Effector memory CD4-positive, alpha-beta T cell (primary cell): ENCODE measurements around the gene SMIM11.
"Not testable (repeated sequence)": the region's sequence is repeated elsewhere in the genome, so short reads cannot be mapped to it uniquely, and the experiment has no call there.

ENCODE experiments used
- DNase-seq, 3 donors: peaks; one replicate each; pipeline ENCODE4 v3.0.0-alpha.2; 2020
- H3K27ac ChIP-seq: 2 replicates; pipeline ENCODE4 v1.7.0; 2013; ENCODE audit warnings: mild to moderate bottlenecking, low read length, moderate library complexity; ENCODE audit not compliant: insufficient read depth, poor library complexity, severe bottlenecking
- H3K27me3 ChIP-seq: replicated peaks from 2 replicates; pipeline ENCODE4 v1.7.0; 2013; ENCODE audit warnings: mild to moderate bottlenecking, low read length; ENCODE audit not compliant: insufficient read depth, control insufficient read depth, poor library complexity, severe bottlenecking
- H3K36me3 ChIP-seq: 2 replicates; pipeline ENCODE4 v1.7.0; 2013; ENCODE audit warnings: mild to moderate bottlenecking, low read length, moderate library complexity; ENCODE audit not compliant: control insufficient read depth, insufficient read depth
- H3K4me1 ChIP-seq: 2 replicates; pipeline ENCODE4 v1.7.0; 2013; ENCODE audit warnings: low read length, mild to moderate bottlenecking; ENCODE audit not compliant: control insufficient read depth, insufficient read depth, poor library complexity, severe bottlenecking
- H3K4me3 ChIP-seq: 2 replicates; pipeline ENCODE4 v1.7.0; 2013; ENCODE audit warnings: low read length, low read depth, mild to moderate bottlenecking; ENCODE audit not compliant: insufficient read depth, poor library complexity, severe bottlenecking
- H3K9me3 ChIP-seq: 2 replicates; pipeline ENCODE4 v1.7.0; 2013; ENCODE audit warnings: mild to moderate bottlenecking, low read length, moderate library complexity; ENCODE audit not compliant: control insufficient read depth

The SMIM11 gene

DNA sequence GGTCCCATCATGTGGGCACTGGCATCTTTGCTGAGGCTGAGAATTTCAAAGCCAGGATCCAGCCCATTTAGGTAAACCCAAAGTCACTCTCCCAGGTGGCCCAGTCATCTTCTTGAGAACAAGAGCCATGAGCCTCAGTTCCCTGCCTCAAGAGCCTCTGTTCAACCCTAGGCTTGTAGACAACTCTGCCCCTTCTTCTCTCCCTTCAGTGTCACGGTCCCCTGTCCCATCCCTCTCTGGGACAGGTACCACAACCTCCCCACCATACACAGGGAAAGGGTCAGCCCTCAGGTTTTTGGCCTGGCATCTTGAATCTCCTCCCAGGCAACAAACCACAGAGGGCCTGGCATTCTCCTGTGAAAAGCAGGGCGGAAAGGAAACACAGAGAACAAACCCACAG, 30.4 kb downstream of the SMIM11 start:
- not testable (repeated sequence) for H3K36me3 ChIP-seq, H3K27ac ChIP-seq, H3K9me3 ChIP-seq, H3K4me3 ChIP-seq, H3K27me3 ChIP-seq, H3K4me1 ChIP-seq, DNase-seq

DNA sequence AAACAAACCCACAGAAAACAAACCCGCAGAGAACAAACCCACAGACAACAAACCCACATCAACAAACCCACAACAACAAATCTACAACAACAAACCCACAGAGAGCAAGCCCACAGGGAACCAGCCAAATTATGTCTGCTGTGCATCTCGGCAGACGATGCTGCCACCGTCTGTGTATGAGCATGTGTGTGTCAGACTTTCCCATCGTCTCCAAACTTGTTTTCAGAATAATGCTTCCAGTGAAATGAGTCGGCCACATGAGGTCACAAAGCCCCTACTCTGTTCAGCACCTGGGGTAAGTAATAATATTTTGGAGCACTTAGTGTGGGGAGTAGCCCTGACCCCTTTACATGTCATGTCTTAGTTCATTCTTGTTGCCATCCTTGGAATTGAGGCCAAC, 30.8 kb downstream of the SMIM11 start:
- not testable (repeated sequence) for H3K36me3 ChIP-seq, H3K9me3 ChIP-seq, H3K4me1 ChIP-seq, H3K4me3 ChIP-seq, H3K27me3 ChIP-seq, DNase-seq, H3K27ac ChIP-seq

DNA sequence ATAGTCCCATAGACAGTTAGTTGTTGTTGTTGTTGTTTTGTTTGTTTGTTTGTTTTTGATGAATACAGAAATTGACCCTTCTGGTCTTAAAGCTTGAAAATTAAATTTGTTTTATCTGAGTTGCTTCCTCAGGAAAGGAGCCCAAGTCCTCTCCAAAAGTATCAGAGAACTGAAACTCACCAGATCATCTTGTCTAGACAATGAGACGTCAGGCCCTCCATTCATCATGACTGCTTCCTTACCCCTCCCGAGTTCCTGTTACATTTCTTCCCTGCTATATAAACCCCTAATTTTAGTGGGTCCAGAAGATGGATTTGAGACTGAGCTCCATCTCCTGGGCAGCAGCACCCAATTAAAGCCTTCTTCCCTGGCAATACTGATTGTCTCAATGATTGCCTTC, 31.4 kb downstream of the SMIM11 start:
- H3K9me3 ChIP-seq, H3K4me3 ChIP-seq, H3K27me3 ChIP-seq, H3K4me1 ChIP-seq, DNase-seq, H3K36me3 ChIP-seq, H3K27ac ChIP-seq: not testable (repeated sequence)

DNA sequence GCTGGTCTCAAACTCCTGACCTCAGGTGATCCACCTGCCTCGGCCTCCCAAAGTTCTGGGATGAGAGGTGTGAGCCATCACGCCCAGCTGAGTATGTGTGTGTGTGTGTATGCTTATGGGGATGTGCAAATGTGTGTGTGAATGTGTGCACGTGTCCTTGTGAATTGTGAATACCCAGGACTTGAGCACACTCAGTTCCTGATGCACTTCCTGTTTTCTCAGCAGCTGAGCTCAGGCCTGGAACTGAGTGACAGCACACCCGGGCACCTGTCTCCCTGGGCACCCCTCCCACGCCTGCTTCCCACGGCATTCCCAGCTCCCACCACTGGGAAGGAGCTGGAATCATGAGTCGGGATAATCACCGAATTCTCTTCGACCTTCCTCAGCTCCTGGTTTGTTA, 32.0 kb downstream of the SMIM11 start:
- not testable (repeated sequence) for H3K27ac ChIP-seq, H3K9me3 ChIP-seq, H3K27me3 ChIP-seq, H3K4me3 ChIP-seq, DNase-seq, H3K4me1 ChIP-seq, H3K36me3 ChIP-seq

DNA sequence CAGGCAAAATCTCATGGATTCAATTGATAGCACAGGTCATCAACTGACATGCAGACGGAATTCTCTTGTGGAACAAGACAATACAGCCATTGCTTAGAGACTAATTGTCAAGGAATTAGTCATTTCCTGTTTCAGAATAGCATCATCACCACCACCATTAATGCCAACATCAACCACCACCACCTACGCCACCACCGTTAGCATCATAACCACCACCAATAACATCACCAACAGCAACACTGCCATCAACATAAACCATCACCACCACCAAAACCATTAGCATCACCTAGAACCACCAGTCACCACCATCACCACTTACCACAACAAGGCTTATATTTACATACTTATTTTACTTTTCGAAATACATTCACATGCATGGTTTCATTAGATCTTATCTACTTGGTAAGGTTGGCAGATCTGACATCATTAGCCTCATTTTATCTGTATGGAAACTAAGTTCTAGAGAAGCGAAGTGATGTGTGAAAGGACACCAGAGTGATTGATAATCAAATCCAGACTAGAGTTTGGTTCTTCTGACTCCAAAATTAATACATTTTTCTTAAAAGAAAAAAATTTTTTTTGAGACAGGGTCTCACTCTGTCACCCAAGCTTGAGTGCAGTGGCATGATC, 42.3 kb downstream of the SMIM11 start:
- not testable (repeated sequence) for H3K4me3 ChIP-seq, H3K27ac ChIP-seq, DNase-seq, H3K36me3 ChIP-seq, H3K9me3 ChIP-seq, H3K27me3 ChIP-seq, H3K4me1 ChIP-seq

DNA sequence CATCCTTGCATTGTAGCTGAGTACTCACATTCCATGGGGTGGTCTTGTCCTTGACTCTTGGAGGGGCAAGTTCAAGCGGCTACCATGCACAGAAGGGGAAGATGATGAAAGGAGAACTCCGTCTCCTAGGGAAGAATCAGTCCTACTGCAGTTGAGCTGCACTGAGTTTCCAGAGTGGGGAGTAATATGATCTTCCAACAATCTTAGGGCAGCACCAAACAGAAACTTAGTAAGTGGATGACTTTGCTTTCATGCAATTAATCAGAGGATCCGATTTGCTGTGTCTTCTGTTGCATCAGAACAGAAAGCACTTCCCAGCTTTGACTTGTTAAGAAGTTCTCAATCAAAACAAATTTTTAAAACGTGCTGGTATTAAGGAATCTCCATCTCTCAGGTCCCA, 48.5 kb downstream of the SMIM11 start, which contains the start of gene SMIM34:
SMIM34 (minus strand) TSS at position 147 of the 400 bp plus-strand sequence; CDS start at position 35, 112 bp downstream.
- not testable (repeated sequence) for H3K4me3 ChIP-seq, DNase-seq, H3K36me3 ChIP-seq, H3K27me3 ChIP-seq, H3K9me3 ChIP-seq, H3K4me1 ChIP-seq, H3K27ac ChIP-seq

DNA sequence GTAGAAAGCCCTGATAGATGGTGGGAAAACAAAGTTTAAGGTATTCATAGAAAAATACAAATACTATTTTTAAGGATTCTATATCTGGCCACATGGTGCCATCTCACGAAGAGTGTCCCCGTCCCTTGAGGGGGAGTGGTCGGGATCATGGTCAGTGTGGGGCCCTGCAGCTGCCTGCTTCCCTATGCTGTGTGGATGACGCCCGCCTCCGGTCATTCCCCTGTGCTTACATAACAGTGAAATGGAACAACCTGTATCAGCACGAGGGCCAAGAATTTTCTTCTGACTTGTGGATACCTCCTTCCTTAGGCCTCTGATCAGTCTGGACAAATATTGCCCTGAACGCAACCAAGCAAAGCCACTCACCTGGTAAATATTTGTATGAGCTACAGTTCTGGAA, 52.0 kb downstream of the SMIM11 start:
- H3K4me3 ChIP-seq, H3K27ac ChIP-seq, H3K4me1 ChIP-seq, H3K9me3 ChIP-seq, DNase-seq, H3K36me3 ChIP-seq, H3K27me3 ChIP-seq: not testable (repeated sequence)

DNA sequence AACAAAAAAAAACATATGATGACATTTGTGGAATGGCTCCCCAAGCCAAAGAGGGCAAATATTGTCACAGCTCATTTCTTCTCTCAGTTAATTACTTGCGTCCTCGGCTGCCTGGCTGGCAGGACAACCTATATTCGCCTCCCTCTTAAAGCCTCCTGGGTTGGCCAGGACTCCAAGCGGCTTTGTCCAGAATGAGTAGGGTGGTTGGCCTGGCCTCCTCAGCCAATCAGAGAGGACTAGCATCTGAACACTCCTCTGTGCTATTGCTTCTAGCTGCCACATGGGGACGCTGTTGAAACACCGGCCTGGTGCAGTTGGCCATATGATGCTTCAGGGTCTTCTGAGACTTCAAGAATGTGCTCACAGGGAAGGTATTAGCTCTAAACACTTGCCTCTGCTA, 53.1 kb downstream of the SMIM11 start:
- not testable (repeated sequence) for H3K4me1 ChIP-seq, H3K9me3 ChIP-seq, H3K27ac ChIP-seq, DNase-seq, H3K27me3 ChIP-seq, H3K4me3 ChIP-seq, H3K36me3 ChIP-seq

DNA sequence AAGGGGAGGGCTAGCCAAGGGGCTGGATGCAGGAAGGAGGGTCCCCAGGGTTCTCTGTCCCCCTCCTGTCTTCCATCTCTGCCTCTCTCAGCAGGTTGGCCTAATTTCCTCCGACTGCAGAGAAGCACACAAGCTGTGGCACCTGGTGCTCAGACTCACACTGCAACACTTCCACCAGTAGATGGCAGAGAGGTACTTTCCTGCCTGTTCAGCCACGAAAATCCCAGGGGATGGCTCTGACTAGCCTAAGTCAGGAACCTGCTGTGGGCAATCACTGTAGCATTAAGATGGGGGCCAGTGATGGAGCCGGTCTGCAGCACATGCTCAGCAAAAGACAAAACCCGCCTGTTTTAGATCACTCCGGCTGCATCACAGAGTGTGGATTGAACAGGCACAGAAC, 54.4 kb downstream of the SMIM11 start:
- not testable (repeated sequence) for H3K27ac ChIP-seq, H3K36me3 ChIP-seq, H3K4me3 ChIP-seq, H3K9me3 ChIP-seq, H3K4me1 ChIP-seq, H3K27me3 ChIP-seq, DNase-seq
